HK-2 (cell line): ENCODE results near the gene C9orf40.
A peak's percentile ranks its signal among the peaks of the same experiment; 100 is the strongest.

Experiments used
- DNase-seq: peaks from one replicate; pipeline ENCODE4 v3.0.0-alpha.2; 2018; ENCODE audit not compliant: unreplicated experiment

The C9orf40 gene

DNA sequence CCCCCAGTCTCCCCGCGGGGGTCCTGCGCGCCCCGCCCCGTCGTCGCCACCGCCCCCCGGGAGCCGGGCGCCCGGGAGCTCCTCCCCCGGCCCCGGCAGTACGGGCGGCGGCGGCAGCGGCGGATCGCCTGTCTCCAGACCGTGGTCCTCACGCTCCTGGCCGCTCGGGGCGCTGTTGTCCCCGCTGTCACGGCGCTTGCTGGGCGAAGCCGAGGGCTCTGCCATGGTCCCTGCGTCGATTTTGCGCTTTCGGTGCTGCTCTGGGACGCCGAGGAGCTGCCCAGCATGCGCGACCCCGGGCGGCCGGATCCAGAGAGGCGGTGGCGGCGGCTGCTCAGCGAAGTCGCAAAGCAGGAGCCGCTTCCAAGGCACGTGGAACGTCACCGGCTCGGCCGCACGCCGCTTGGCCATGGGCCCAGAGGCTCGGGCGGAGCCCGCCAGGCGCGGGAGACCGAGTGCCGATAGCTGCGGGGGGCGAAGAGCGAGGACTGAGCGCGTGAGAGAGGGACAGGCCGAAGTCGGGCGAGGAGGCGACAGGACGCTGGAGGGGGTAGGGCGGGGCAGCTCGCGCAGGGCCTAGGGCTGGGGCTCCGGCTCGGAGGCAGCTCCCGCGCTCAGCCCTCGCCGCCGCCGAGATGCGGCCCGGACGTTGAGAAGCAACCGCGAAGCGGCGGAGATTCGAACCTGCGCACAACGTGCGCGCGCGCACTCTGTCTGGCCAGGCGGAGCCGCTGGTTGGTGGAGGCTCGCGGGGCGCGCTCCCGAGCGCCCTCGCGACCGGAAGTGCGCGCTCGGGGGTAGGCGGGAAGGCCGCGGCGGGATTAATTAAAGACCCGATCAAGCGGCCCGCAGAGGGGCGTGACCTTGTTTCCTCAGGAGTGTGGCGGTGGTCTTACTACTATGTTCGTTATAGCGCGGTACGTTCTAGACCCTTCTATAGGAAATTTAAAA is at the start of gene C9orf40:
Gene C9orf40 (minus strand): TSS at position 712 of the 951 bp plus-strand sequence. CDS start 301 bp downstream, at position 411.
- peak; percentile 60 for DNase-seq

- no peak for DNase-seq
These were observed 49.2 kb upstream of the C9orf40 start for GRCh38 chr9:75001719-75002421.

DNA sequence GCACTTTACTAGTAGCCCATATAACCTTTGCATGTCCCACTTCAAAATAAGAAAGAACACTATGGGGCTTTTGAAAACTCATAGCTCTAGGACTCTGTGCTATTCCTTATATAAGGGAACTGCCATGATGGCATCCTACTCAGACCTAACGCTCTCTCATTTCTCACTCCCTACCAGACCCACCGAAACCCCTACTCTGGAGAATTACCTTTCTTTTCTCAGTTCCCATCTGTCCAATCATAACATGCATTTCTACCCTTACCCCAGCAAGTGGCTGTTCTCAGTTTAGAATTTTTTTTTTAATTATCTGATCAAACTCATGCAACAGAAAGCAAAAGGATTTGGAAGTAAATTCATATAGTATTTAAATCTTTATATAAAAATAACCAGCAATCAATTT is 48.1 kb upstream of the C9orf40 start:
- no peak for DNase-seq

DNA sequence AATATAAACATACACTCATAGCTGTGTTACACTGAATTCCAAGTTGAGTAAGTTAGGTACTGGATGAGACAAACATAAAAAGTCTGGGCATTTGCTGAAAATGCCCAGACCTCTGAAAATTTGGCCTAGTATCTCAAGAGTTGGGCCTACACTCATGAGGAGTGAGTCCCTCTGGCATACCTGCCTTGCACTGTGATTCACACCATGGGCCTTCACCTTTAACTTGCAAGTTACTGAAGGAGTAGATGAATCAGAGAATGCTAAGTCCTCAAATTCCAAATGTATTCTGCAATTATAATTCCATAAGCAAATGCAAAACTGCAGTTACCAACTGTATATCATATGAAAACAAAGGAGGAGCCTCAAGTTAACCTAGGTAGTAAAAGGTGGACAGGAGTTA is 32.3 kb upstream of the C9orf40 start:
- DNase-seq: no peak

GRCh38 chr9:74983709-74984108 is 31.0 kb upstream of the C9orf40 start:
- DNase-seq: no peak

DNA sequence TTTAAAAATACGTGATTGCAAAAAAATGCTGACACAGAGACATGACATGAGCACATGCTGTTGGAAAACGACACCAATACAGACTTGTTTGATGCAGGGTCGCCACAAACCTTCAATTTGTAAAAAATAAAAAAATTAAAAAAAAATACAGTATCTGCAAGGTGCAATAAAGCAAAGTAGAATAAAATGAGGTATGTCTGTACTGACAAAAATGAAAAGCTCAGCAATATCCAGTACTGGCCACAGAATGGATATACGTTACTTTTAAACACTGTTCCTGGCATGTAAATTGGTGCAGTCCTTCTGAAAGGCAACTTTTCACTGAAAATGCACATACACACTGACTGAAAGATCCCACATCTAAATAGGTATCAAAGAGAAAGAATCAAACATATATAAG is 27.1 kb upstream of the C9orf40 start:
- no peak for DNase-seq

DNA sequence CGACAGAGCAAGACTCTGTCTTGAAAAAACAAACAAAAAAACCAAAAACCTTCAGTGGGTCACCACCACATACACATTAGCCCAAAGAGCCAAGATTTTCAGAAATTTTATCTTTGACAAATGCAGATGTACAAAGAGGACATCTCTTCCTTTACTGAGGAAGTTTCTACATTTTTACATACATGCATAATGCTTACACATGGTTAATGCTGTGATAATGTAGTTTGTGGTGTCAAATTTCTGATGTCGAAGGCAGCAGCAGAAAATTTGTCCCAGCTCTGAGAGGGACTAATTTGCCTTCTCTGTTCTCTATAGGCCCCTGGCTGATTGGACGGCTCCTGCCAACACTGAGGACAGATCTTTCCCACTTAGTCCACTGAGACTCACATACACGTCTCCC is 24.6 kb upstream of the C9orf40 start:
- DNase-seq: no peak

DNA sequence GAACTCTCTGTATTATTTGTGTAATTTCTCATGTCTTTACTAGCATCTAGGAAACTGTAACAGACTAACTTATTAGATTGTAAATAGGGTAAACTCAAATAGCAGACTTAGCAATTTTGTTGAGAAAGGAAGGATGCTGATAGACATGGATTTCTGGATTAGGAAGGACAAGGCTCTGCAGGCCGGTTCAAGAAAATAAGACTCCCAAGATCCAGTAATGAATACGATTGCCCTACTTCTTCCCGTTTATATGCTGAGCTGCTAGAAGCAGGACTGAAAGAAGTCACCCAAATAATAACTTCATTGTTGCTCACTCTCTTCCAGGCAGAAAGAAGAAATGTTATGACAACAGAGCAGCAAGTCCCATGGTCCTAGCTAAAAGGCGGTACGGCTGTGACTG is 22.8 kb upstream of the C9orf40 start:
- DNase-seq: no peak

DNA sequence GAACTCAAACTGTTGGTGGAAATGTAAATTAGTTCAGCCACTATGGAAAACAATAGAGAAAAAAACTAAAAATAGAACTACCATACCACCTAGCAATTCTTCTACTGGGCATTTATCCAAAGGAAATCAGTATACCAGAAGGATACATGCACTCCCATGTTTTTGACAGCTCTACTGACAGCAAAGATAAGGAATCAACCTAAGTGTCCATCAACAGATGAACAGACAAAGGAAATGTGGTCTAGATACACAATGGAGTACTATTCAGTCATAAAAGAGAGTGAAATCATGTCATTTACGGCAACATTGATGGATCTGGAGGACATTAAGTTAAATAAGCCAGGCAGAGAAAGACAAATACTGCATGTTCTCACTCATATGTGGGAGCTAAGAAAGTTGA is 21.8 kb upstream of the C9orf40 start:
- DNase-seq: no peak

DNA sequence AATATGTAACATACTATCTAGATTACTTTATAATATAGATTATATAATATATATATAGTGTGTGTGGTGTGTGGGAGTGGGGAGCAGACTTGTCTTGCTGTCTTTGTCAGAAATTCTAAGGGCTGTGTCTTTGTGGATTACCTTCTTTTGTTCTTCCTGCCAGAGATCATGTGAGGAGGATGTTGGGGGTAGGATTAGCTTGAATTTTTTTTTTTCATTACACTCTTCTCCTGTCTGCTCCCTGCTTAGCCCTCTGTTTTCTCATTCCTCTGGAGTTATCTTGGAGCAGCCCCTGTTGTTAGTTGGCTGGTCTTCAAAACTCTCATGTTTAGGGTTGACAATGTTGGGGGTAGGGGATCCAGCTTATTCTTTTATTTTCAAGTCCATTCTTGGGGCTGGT is 21.0 kb upstream of the C9orf40 start:
- DNase-seq: no peak

DNA sequence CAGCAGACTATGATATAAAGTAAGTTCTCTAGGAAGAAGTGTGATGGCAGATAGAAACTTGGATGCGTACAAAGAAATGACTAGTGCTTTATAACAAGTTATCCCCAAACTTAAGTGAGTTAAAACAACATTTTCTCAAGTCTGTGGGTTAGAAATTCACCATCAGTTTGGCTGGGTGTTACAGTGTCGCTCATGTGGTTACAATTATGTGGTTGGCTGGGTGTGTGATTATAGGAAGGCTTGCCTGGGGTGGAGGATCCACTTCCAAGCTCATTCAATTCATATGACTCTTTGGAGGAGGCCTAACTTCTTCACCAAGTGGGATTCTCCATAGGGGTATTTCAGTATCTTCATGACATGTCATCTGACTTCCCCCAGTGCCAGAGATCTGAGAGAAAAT is 10.3 kb upstream of the C9orf40 start:
- no peak for DNase-seq

GRCh38 chr9:74961496-74961895 is 8.8 kb upstream of the C9orf40 start:
- DNase-seq: no peak

GRCh38 chr9:74960561-74960960 is 7.8 kb upstream of the C9orf40 start:
- no peak for DNase-seq

DNA sequence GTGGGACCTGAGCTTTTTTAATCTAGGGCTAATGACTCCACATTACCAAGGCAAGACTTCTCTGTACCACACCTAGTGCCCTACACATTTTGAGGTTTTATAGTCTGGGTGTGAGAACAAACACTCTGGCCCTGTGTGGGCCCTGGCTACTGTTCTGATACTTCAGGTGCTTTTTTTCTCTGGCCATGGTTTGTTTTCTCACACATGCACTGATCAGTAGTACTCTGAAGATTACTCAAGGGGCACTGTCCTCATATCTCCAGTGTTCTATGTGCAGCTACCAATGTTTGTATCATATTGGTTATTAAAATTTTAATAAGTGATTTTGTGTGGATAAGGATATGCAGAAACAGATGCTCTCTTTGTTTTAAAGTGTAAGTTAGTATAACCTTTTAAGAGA is 5.9 kb upstream of the C9orf40 start:
- DNase-seq: no peak

DNA sequence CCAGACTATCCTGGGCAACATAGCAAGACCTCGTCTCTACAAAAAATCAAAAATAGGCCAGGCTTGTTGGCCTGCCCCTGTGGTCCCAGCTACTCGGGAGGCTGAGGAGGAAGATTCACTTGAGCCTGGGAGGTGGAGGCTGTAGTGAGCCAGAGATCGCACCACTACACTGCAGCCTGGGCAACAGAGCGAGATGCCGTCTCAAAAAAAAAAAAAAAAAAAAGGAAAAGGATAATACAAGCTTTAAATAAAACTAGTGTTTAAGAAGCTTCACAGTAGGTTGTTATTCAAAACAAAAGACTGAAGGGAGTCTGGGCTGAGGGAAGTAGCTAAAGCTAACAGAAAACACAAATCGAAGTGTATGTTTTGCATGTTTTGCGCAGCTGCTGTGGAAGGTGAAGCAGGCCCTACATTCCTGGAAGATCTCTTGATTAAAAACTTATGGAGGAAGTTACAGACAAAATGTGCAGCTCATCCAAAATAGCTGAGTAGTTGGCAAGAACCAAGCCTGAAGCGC is 581 bp upstream of the C9orf40 start:
- no peak for DNase-seq

DNA sequence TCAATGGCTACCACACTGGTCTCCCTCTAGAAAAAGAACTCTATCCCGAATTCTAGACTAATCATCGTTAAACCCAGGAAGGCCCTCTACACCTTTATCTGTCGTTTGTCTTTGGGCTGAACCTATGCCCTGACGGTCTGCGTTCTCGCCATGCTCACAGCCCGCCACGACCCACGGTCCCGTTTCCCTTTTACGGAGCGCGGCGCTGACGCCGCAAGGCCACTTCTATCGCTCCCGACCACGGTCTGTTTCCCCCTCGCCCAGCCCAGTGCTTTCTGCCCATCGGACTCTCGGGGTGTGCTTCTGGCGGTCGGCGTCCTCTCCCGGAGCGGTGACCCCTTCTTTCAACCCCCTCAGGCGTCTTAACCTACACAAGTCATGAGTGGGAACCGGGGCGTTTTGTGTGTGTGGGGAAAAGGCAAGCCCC is 974 bp downstream of the C9orf40 start:
- peak; percentile 14 for DNase-seq

DNA sequence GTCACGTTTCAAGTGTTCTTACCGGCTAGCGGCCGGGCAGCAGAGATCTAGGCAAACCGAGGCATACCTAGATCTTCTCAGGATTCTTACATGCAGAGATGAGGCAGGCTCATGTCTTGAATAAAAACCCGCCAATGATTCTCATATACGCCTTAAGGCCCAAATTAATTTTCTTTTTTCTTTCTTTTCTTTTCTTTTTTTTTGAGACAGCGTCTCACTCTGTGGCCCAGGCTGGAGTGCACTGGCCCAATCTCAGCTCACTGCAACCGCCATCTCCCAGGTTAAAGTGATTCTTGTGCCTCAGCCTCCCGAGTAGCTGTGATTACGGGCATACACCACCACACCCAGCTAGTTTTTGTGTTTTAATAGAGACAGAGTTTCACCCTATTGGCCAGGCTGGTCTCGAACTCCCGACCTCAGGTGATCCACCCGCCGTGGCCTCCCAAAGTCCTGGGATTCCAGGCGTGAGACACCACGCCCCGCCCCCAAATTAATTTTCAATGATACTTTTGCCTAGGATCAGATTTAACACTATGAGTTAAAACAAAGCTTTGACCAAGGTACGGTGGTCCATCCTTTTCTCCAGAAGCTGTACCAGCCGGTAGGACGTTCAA is 1.5 kb downstream of the C9orf40 start:
- DNase-seq: no peak

DNA sequence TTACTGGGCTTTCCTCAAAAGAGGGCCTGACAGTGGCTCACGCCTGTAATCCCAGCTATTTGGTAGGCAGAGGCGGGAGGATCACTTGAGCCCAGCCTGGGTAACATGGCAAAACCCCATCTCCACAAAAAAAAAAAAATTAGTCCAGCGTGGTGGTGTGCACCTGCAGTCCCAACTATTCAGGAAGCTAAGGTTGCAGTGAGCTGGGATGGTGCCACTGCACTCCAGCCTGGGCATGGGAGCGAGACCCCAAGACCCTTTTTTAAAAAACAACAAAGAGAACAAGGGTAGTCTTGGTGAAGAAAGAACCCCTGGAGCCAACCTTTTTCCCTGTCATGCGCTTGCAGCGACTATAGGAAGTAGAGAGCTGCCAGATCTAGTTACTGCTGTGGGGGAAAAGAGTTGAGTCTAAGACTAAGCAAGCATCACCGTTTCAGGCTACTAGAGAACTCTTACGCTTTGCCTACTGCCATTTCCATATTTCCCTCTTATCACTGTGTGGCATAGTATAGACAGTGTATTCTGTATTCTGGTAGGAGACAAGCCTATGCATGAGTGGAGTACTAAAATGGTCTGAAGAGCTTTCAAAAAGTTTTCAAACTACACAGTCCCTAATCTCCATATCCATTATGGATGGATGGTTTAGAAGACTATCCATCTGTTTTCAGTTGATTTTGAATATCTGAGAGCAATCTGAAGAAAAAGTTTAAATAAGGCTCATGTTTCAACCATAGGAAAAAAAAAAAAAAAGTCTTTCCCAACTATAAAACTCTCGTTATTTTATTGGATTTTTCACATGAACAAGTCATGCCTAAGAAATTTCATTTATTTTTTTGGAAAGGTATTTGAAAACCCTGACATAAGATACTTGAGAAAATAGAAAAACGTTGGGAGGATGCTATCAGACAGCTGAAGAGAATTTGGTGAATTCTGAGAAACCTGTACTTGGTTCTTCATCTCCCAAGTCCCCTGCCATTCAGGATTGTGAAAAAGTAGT is 2.6 kb downstream of the C9orf40 start:
- no peak for DNase-seq

DNA sequence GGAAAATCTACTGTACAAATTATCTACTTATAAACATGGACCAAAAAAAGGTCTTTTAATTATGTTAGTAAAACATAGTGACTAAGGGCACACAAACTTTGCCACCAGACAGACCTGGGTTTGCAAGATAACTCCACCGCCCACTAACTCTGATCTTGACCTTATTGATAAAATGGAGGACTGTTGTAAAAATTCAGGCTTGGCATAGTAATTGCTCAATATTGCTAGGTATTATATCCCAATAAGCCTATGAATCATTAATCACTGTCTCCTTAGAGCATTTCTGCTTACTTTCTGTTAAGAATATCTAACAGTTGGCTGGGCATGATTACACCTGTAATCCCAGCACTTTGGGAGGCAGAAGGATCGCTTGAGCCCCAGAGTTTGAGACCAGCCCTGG is 3.8 kb downstream of the C9orf40 start:
- no peak for DNase-seq

DNA sequence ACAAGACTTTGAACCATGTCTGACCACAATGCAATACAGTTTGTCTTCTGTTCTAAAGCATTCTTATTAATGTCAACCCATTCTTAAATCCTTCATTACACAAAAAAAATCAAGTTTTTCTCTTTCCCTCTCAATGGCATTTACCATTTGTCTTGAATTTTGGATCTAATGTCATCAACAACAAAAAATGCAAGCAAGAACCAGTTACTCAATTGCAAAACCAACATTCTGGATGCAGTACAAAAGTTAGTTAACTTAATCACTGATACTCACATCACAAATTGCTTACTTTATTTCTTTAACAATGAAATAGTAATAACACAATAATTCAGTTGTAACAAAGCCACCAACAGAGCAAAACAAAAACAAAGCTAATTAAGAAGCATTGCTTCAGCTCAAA is 6.0 kb downstream of the C9orf40 start:
- no peak for DNase-seq

DNA sequence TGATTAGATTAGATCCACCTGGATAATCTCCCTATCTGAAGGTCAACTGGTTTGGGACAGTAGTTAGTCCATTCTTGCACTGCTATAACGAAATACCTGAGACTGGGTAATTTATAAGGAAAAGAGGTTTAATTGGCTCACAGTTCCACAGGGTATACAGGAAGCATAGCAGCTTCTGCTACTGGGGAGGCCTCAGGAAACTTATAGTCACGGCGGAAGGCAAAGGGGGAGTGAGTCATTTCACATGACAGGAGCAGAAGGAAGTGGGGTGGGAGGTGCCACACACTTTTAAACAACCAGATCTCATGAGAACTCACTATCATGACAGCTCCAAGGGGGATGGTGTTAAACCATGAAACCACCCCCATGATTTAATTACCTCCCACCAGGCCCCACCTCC is 9.9 kb downstream of the C9orf40 start:
- no peak for DNase-seq
